Activated T-cell treated with anti-CD3 and anti-CD28 coated beads, Interleukin-2, amount 50 U/mL, for 1 hour (primary cell): ENCODE data around the gene CCDC28B.
"Not testable (repeated sequence)": the region's sequence is repeated elsewhere in the genome, so short reads cannot be mapped to it uniquely, and the experiment has no call there.

ENCODE experiments used
- DNase-seq: peaks from one replicate; pipeline ENCODE4 v3.0.0-alpha.2; 2020

Gene CCDC28B

GRCh38 chr1:32200226-32201010 lies at the start of gene CCDC28B:
Gene CCDC28B (plus strand): TSS chr1:32200595. CDS start chr1:32201936, 1,341 bp downstream.
- peak; percentile 66 for DNase-seq

- DNase-seq, result no peak
These were observed 49.5 kb upstream of the CCDC28B start for GRCh38 chr1:32150847-32151246.

DNA sequence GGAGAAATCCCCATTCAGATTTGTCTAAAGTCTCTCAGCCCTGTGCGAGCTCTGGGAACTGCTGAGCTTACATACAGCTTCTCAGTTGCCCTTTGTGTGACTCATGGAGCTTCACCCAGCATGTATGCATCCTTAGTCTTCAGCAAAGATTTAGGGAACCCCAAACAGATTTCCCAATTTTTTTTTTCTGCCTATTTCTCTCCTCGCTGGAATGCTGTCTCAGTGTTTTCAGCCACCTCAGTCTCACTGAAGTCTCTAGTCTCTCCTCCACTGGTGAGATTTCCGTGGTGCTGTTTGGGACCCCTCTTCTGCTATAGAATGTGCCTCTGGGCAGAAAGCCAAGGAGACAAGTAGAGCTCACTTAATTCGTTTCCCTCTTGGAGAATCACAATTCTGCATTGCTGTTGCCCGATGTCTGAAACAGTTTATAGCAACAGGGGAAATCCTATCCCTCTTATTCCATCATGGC lies 49.0 kb upstream of the CCDC28B start:
- no peak for DNase-seq

GRCh38 chr1:32159189-32159588 lies 41.2 kb upstream of the CCDC28B start:
- no peak for DNase-seq

- DNase-seq, result no peak
These were observed 37.0 kb upstream of the CCDC28B start for GRCh38 chr1:32163405-32163804.

GRCh38 chr1:32165633-32166032 lies 34.8 kb upstream of the CCDC28B start:
- DNase-seq, result not testable (repeated sequence)

- no peak for DNase-seq
These were observed 29.4 kb upstream of the CCDC28B start for GRCh38 chr1:32170991-32171390.

GRCh38 chr1:32172621-32173245 lies 27.7 kb upstream of the CCDC28B start:
- DNase-seq, result no peak

- DNase-seq, result no peak
These were observed 21.8 kb upstream of the CCDC28B start for GRCh38 chr1:32178380-32179192.

DNA sequence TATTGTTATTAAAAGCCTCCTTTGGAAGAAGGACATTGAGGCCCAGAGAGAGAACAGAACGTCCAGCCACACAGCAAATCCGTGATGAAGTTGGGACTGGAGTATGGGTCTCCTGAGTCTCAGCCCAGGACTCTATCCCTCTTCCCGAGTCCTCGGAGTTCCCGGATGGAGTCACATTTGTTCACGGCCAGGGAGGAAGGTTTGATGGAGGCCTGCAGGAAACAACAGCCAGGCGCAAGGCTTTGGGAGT lies 21.3 kb upstream of the CCDC28B start:
- DNase-seq, result no peak

DNA sequence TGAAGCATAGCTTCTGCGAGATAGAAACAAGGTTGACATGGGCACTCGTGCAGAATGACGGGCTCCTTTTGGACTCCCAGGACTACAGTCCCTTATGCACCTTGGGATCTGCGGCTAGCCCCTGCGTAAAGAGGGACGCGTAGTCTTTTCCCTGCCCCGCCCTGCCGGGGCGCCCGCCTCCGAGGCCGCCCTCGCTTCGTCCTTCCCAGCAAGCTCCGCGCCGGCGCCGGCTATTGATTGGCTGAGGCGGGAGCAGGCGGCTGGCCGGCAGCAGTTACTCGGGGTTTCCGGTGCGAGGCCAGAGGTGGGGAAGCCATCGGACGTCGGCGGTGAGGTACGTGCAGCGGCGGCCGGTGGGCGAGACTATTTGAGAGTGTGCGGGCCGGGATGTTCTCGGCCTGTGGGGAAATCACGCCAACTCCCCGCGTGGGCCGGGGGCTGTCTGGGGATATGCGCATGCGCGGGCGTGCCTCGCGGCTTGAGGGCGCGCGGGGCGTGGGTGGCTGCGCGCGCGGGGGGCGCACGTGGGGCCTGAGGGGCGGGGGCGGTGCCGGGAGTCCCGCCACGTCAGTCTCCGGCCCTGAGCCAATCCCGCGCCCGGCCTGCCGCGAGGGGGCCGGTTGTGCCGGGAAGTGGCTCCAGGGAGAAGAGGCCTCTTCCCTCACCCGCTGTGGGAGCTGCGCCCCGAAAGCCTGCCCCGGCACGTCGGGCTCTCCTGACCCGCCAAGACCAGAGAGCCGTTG lies 20.8 kb upstream of the CCDC28B start, which contains the start of gene TXLNA:
TSS of gene TXLNA (plus strand) at position 233 of the 743 bp plus-strand sequence. CDS start 671 bp downstream, outside the sequence.
- DNase-seq, result peak; percentile 89

- DNase-seq, result peak; percentile 47
These were observed 20.0 kb upstream of the CCDC28B start for GRCh38 chr1:32180186-32181060.

- DNase-seq, result no peak
These were observed 19.3 kb upstream of the CCDC28B start for GRCh38 chr1:32181065-32181464.

DNA sequence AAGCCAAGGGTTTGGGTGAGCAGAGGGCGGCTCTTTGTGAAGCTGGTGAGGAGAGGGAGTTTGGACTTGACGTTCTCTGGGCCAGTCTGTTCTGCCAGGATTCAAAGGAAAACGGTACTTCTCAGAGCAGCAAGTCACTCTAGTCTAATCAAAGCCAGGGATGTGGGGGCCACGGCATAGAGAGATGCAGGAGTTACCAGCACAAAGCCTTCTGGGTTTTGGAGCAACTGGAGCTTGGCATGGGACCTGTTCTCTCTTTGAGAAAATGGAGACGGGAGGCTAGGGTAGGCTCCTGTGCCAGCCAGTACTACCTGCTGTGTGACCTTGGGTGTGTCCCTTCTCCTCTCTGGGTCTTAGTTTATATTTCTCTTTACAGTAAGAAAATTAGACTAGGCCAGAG lies 18.8 kb upstream of the CCDC28B start:
- DNase-seq, result no peak

DNA sequence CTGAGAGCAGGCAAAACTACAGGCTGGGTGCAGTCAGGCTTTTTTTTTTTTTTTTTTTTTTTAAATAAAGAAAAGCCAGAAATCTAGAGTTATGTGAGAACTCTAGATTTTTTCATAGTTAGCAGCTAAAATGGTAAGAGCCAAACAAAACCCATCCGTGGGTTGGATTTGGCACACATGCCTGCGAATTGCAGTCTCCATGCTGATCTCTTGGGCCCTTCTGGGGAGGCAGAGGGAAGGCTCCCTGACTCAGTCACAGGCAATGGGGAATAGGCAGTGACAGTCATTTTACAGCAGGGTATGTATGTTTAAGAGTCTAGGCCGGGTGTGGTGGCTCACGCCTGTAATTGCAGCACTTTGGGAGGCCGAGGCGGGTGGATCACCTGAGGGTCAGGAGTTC lies 18.3 kb upstream of the CCDC28B start:
- DNase-seq, result no peak

- no peak for DNase-seq
These were observed 15.7 kb upstream of the CCDC28B start for GRCh38 chr1:32184650-32185049.

DNA sequence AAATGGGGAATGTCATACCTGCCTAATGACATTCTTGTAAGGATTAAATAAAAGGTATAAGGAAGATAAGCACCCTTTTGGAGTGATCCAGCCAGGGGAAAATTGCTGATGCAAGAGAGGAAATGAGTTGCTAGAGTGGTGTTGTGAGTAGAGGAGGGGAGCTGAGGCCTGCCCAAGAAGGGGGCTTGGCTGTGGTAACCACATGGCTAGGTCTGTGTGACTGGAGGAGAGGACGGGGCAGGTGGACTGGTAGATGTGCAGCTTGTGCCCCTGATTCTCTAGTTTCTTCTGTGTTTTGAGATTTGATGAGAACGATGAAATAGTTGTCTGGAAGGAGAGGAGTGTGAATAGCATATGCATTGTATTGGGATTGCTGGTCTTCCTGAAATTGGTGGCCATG lies 14.3 kb upstream of the CCDC28B start:
- DNase-seq, result no peak

DNA sequence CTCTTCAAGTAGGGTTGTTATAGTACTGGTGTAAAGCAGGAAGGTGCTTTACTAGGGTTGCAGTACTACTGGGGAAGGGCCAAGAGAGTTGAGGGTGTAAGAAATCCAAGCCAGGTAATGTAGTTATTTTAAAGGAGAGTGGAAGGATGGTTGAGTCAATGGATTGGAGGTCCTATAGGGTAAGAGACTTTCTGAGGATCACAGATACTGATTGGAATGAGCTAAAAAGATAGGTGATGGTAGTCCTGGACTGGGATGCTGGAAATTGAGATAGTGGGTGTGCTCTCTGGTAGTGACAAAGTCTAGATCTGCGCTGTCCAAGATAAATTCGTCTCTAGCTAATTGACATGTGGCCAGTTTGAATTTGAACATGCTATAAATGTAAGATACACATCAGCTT lies 13.9 kb upstream of the CCDC28B start:
- no peak for DNase-seq

GRCh38 chr1:32187850-32188249 lies 12.5 kb upstream of the CCDC28B start:
- no peak for DNase-seq

DNA sequence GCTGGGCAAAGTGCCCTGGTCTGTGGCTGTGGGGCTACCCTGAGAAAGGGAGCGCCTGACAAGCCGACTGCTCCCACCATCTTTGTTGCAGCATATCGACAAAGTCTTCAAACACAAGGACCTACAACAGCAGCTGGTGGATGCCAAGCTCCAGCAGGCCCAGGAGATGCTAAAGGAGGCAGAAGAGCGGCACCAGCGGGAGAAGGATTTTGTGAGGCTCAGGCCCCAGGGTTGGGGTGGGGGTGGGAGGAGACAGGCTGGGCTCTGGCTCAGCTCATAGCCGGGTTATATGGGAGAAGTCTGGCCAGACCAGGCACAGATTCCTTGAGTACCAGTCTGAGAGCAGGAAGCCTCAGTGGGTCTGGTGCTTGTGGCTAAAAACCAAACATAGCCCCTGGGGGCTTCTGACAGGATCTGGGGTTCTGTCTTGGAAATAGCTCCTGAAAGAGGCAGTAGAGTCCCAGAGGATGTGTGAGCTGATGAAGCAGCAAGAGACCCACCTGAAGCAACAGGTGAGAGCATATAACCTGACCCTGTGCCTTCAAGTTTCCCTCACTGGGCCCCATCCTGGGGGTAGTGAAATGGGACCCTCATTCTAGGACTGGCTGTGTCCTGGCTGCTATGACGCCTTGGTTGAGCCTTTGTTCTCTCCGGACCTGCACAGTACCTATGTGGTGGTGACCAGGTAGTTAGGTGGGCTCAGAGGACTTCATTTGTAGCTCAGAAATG lies 8.0 kb upstream of the CCDC28B start:
- no peak for DNase-seq

DNA sequence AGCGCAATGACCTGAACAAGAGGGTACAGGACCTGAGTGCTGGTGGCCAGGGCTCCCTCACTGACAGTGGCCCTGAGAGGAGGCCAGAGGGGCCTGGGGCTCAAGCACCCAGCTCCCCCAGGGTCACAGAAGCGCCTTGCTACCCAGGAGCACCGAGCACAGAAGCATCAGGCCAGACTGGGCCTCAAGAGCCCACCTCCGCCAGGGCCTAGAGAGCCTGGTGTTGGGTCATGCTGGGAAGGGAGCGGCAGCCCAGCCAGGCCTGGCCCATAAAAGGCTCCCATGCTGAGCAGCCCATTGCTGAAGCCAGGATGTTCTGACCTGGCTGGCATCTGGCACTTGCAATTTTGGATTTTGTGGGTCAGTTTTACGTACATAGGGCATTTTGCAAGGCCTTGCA lies 5.4 kb upstream of the CCDC28B start:
- no peak for DNase-seq
